SKM-1 treated with dmso at 0.1 percent for 144 hours (cell line): ENCODE data around the gene ATXN1.

ENCODE experiments used
- DNase-seq: peaks from one replicate; lab custom pipeline; 2025; ENCODE audit not compliant: unreplicated experiment; lab: John Stamatoyannopoulos, UW

ATXN1 gene

DNA sequence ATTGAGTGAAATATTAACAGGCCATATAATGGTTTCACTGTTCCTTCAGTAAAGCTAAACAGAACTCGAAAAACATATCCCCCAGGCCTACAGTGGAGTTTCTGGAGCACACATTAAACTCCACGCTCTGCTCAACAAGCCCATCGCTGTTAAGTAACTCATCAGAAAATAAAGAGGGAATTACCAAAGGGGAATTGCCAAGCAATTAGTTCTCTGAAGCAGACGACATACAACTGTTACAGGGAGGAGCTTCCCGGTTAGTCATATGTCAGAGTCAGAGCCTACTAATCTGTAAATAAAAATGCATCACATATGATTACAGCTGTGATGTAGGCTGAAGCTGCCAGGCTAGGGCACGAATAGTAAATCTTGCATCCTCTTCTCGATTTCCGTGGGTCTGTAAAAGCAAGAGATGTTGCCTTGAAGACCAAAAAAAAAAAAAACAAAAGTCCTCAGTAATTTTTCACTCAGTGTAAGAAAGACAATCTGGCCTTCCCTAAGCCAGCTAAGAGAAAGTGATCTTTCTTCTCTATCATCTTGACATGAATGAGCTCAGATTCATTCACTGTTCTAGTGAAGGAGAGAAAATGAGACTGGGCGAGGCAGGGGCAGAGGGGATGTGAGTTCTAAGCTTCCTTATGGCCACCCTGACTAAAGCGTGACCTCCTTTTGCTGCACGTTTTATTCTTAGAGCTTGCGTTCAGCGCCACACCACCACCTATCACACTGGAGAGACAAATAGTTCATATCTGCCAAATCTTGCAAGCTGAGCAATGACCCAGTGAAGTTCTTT, 13.8 kb downstream of the ATXN1 start:
- no peak for DNase-seq

- no peak for DNase-seq
Measured at GRCh38 chr6:16746812-16747211, 14.4 kb downstream of the ATXN1 start.

DNA sequence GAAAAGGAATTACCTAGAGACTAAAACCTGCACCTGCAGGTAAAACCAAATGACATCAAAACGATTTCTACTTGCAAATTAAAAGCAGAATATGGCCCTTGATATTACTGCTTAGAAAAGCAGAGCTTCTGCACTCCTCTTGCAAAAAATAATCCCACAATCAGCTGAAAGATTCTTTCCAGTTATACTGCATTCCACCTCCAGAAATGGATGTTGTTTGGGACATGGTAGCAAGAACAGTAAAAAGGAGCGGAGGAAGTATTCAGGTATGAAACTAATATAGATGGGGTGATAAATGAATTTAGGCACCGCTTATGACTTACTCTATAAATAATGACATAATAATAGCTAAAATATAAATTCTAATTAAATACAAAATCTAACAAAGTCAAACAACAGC, 14.9 kb downstream of the ATXN1 start:
- DNase-seq: no peak

DNA sequence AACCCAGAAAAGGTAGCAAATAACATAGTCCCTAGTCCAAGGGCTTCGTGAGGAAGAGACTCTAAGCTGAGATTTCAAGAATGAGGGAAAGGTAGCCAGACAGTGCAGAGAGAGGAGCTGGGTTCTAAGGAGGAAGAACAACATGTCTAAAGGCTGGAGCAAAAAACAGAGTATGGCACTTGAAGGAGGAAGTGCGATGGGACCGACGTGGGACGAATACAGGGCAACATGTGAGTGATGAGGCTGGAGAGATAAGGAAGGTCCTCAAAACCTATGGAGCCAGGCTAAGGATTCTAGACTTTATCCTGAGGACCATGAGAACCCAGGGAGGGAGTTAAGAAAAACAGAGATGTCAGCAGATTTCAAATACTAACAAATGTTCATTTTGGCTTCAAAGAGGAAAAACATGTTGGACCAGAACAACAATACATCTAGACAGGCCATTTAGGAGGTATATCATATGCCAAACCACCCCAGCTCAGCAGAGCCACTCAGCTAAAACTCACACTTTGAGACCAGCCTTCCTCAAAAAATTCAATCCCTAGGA, 17.5 kb downstream of the ATXN1 start:
- no peak for DNase-seq

DNA sequence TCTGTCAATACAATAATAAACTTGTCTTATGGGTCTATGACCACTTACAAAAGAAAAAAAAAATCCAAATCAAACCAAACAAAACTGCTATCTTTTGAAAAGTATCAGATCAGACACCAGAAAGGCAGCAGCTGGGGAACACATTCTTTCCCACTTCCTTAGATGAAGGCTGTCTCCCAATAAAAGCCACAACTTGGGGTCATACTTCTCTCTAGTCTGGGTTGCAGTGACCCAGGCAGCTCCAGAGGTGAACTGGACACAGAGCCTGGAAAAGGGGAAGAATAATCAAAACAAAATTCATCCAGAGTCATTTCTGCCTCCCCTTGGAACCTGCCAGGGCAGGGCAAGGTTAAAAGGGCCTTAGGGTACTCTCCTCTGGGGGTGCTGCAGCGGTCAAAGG, 19.1 kb downstream of the ATXN1 start:
- DNase-seq: no peak

GRCh38 chr6:16741112-16742016, 19.9 kb downstream of the ATXN1 start:
- no peak for DNase-seq

DNA sequence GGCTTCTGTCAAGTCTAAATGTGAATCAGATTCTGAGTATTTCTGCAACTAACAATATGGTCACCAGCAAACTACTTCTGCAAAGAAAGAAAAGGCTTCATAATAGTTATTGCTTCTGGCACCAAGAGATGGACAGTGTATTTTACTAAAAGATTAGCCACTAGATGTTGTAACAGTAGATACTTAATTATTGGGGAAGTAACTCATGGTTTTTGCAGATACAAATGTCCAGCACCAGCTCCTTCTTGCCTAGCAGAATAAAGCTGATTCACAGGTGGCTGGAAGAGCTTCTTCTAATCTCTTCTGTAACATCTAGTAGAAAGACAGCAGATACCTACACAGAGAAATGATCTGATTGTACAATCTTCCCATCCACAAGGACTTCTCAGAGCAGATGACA, 21.2 kb downstream of the ATXN1 start:
- no peak for DNase-seq

GRCh38 chr6:16739329-16739801, 21.9 kb downstream of the ATXN1 start:
- DNase-seq: no peak

GRCh38 chr6:16737925-16738324, 23.3 kb downstream of the ATXN1 start:
- DNase-seq: no peak

DNA sequence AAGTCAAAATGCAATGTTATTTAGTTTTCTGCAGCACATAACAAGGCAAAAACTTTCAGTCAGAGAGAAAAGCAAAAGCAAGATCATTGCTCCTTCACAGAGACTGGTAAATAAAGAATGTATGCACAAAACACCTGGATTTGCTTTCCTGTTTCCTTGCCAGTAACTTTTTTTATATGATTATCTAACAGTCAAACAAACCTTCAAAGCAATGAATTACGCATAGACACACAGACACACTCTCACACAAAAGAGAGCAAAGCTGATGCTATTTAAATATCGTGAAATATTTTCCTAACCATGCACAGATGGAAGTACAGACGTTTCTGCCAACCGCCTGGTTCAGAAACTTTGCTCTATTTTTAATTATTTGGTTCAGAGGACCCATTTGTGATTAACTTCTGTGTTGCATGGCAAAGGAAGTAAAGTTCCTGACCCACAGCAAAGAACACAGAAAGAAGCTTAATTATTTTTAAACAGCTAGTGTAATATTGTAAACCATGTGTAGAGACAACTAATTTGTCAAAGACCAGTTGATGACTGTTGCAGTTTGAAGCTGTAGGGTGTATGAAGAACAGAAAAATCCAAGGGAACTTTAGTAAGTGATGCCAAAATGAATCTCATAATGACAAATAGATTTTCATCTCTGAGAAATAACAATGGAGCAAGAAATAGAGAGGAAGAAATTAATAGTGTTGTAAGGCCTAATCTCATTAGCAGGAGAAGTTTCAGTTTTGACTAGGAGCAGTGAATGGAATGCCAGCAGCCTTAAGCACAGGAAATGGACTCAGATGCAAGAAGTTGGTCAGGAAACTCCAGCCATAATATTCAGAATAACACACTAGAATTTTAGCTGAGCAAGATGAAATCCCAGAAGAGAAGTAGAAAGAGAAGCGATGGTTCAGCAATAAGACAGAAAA, 24.1 kb downstream of the ATXN1 start:
- no peak for DNase-seq

DNA sequence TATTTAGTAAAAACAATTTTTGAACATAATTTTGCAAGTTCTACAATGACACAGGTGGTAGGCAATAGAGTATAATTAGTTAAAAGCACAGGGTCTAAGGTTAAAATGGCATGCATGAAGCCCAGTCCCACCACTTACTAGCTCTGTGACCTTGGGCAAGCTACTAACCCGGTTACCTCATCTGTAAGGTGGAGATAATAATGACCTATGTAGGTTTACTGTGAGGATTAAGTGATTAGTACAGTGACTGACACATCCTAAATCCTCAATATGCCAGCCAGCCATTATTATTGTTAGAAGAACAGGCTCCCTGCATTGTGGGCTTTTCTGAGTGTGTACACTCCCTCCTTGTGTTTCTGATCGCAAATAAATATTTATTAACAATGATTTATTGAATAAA, 26.2 kb downstream of the ATXN1 start:
- DNase-seq: no peak

GRCh38 chr6:16733085-16733484, 28.2 kb downstream of the ATXN1 start:
- DNase-seq: no peak

GRCh38 chr6:16731478-16732051, 29.7 kb downstream of the ATXN1 start:
- DNase-seq: no peak

GRCh38 chr6:16730738-16731477, 30.4 kb downstream of the ATXN1 start:
- no peak for DNase-seq

DNA sequence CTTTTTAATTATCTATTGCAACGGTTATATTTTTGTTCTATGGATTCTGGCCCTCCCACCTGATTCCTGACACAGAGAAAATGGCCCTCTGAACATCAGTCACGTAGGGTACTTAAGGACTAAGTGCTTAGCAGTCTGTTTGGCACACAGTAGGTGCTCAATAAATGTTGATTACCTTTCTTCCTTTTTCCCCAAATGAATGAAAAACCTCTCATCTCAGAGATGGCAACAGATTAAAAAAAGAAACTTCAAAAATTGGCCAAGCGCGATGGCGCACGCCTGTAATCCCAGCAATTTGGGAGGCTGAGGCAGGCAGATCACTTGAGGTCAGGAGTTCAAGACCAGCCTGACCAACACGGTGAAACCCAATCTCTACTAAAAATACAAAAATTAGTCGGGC, 31.5 kb downstream of the ATXN1 start:
- DNase-seq: no peak

DNA sequence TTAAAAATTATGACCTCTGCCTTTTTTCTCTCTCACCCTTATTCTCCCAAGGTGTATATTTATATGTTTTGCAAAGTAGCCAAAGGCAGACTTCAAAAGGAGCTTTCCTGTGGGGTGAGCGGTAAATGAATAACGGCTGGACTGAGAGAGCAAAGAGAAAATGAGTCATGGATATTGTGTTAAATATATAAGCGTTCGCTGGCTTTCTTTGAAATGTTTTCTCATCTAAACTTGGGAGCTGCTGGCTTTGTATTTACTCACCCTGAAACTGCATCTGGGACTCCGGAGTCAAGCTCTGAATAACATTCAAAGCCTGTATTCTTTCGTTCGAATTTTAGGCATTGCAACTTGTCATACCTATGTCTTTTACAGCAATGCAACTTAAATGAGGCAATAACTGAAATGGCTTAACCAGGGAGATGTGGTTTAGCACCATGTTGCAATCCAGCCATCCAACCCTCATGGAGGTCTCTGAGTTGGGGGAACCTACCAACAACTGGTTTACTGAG, 32.0 kb downstream of the ATXN1 start:
- DNase-seq: peak; percentile 91

GRCh38 chr6:16728513-16729182, 32.6 kb downstream of the ATXN1 start:
- DNase-seq: no peak

DNA sequence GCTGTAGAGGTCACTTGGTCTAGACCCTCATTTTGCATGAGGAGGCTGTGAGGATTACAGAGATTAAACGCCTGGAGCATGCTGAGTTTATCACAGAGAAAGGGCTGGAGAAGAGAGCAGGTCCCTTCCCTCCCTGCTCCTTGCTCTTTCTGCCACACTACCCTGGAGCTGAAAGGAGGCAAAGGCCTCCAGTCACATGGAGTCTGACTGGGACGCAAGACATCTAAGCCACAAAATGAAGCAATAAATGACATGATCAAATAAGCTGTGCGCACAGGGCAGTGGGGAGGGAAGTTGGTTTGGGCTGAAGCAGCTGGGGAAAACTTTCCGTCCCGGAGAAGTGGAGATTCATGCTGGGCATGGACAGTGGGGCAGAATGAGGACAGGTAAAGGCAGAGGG, 33.3 kb downstream of the ATXN1 start:
- peak; percentile 86 for DNase-seq
